ENCODE measurements around the gene P2RY12. TPM values are rescaled to one million over a fixed set of nuclear protein-coding genes. Genes with fewer than 3 reads are reported as not detected.

The P2RY12 gene
- not detected in 2 replicates for total RNA-seq (2014; rRNA removed; shearing (Covaris generic))
- not detected in 2 replicates for polyA plus RNA-seq (2014; cell fraction: nucleus; rRNA removed)

DNA sequence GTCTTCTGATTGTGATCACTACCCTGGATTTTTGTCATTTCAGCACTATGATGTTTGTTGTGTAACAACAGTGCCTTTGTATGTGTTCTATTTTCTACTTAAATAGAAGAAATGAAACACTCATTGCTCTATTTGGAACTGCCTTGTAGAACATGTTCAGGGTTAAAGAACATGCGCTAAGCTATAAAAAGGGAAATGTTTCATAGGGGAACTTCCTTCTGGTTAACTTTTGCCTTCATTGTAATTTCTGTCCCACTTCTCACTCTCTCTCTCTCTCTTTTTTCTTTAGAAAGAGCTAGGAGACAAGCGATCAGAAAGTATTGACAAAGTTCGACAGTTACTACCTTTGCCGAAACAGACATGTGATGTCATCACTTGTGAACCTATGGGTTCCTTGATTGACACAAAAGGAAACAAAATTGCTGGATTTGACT, at the start of gene P2RY12:
P2RY12 (minus strand) TSS at position 13 of the 434 bp plus-strand sequence. CDS start 45,908 bp downstream, outside the sequence.
- DNase-seq (ENCODE audit: extremely low read depth, low read depth), result no peak

DNA sequence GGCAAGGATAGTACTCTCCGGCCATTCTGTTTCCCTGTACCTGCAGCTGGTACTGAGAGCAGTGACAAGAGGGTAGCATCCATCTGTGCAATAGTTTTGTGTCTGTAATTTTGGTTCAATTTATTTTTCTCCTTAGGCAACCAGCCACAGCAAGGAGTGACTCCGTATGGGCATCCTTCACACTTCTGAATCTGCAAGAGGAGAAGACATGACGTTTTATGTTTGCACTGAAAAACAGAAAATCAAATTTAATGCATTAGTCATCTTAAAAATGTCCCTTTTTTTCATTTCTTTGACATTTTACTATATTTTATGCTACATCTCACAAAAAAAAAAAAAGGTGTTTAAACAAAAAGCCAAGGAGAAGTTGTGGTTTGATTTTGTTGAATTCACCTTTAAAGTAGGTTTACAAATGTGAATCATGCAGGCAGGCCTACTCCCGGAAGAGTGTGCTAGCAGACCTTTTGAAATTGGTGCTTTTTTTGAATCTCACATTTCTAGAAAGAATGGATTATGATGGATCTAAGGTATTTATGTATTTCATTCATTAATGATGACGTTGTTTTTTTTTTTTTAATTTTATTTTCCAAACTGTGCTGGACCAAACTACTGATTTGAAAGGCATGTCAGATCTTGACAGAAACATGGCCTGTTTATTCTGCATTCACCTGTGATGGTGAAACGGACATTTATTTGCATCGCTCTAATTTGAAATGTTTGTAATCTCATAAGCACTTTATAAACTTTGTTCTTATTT, 48.2 kb upstream of the P2RY12 start:
- no peak for DNase-seq (ENCODE audit: extremely low read depth, low read depth)

DNA sequence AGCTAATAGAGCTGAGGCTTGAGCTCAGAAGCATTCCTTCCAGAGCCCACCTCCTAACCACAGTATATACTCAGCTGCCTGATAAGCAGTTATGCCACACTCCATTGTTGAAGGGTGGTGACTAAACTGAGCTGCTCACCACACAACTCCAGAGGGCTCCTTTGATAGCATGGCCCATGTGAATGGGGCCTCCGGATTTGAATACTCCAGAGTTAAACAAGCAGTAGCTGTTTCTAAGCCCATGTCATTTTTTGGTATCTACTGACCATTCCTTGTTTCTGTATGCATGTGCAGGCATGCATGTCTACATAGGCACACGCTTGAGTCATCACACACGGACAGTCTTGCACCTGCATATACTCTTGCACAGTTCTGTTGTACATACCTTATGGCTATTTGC, 47.4 kb upstream of the P2RY12 start:
- DNase-seq (ENCODE audit: extremely low read depth, low read depth), result no peak

DNA sequence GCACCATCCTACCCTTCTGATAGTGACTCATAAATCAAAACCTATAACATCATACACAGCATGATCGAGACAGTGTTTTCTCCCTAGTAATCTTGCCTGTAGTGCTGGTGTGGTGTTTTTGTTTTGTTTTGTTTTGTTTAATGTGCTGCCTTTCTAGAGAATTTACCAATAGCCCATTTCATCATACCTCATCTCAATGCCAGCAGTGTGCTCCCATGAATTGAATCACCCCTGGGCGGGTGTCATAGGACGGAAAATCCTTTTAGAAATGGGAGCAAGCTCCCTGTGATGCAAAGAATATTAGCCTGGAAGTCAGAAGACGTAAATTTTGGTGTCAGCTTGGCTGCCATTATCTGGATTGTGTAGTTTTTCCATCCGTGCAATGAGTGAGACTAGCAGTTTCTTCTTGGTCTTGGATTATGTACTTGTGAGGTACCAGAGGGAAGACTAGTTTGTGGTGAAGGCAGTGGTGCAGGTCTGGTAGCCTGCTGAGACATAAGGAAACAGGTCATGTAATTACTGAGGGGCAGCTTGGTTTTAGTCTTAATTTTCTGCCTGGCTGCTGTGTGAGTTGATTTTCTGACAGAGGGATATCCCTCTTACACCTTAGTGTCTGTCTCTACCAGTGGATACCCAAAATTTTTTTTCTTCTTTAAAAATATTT, 46.4 kb upstream of the P2RY12 start:
- no peak for DNase-seq (ENCODE audit: extremely low read depth, low read depth)

DNA sequence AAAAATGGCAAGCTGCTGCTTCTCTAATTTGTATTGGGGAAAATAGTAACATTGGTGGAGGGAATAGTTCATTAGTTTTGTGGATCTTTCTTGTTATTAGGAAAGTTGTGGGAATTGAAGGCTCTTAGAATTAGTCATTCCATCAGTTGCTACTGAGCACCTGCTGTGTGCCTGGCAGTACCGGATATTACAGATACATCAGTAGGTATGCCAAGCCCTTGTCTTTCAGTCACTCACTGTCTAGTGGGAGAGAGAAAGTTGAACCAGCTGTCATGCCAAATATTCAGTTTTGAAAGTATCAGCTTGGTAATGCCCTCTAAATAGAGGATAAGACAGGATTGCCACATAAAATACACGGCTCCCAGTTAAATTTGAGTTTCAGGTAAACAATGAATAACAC, 43.8 kb upstream of the P2RY12 start:
- DNase-seq (ENCODE audit: extremely low read depth, low read depth), result no peak

DNA sequence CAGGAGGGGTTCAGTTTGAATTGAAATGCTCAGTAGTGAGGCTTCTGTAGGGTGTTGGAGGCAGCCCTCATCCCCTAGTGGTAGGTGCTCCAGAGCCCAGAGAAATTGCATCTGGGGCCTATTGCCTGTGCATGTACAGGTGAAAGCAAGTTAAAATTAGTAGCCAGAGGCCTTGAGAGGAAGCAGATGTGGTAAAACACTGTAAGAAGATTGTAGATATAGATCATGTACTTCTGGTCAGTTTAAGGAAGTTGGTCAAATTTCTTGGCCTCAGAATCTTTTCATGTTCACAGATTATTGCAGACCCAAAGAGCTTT, 41.7 kb upstream of the P2RY12 start:
- DNase-seq (ENCODE audit: extremely low read depth, low read depth), result no peak

DNA sequence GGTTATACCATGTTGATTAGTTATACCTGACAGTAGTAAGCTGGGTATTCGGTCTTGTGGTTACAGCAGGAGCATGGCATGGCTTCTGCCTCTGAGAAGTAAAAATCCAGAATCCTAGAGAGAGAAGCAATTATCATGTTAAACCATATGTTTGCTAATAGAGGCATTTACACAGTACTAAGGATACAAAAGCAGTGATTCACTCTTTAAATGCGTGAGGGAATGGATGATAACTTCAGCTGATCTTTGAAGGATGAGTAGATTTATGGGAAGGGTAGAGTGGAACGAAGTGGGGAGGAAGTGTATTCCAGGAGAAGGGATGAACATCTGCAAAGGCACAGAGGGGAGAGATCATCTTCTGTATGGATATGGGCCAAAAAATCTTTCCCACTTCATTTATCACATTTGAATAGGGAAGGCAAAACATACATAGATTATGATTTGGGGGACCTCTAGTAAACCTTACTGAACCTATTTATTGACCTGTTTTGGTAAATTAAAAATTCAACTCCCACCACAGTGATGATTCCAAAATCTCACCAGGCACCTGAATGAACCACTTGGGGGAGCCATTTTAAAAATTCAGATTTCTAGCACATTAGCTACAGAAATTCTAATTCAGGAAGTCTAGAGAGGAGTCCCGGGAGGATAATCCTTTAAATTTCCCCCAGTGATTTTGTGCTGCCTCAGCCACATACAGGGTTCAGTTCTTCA, 41.2 kb upstream of the P2RY12 start:
- no peak for DNase-seq (ENCODE audit: extremely low read depth, low read depth)

DNA sequence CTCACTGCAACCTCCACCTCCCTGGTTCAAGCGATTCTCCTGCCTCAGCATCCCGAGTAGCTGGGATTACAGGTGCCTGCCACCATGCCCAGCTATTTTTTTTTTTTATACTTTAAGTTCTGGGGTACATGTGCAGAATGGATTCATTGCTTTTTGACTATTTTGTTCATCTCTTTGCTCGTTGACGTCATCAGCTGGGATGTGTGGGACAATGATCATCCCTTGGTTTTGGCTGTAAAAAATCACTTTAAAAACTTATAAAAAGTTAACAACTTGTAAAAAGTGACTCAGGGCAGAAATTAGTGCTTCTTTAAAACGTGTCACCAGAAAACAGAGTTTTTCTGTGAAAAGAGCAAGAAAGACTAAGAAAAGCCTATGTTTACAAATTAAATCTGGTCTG, 38.5 kb upstream of the P2RY12 start:
- no peak for DNase-seq (ENCODE audit: extremely low read depth, low read depth)

DNA sequence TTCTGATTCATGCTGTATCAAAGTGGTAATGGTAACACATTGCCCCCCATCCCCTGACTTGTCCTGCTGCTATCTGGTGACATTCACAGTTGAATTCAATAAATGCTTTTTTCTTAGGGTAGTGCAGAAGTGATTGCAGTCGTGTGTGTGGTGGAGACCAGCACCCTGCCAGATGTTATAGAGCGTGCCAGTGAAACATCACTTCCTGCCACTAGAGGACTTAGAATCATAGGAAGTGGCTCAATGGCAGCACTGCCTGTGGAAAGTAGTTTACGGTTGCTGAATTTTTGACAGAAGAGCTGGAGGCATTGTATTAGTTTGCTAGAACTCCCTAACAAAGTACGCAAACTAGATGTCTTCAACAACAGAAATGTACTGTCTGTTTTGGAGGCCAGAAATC, 37.4 kb upstream of the P2RY12 start:
- DNase-seq (ENCODE audit: extremely low read depth, low read depth), result no peak

DNA sequence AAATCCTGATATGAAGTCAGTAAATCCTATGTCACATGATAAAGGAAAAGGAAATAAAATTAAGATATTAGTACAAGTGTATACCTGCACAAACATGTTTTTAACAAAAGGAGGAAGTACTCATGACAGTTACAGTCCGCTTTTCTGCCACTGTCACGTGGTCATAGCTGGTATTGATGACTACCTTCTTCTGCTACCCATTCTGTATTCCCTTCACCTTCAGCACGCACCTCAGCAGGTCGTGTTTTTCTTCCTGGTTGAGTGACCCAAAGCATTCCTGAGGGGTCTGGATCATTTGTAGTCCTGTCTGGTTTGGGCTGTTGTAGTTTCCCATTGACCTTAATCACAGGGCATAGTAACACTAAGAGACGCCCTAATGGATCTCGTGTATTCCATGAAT, 35.3 kb upstream of the P2RY12 start:
- no peak for DNase-seq (ENCODE audit: extremely low read depth, low read depth)

DNA sequence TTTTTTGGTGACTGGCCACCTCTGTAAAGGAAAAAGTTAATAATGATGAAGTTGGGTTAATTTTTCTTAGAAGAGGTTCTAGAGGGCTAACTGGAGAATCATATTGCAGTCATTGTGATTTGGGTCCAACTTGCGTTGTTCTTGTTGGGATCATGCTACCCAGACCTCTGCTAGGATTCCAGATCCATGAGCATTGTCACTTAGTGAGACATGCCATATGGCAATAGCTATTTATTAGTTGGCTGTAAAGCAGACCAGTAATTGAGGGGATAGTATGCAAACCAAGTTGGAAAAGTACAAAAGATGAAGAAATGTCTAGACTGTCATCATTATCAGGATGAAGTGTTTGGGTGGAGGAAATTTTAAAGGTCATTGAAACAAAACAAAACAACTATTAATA, 30.7 kb upstream of the P2RY12 start:
- DNase-seq (ENCODE audit: extremely low read depth, low read depth), result no peak

DNA sequence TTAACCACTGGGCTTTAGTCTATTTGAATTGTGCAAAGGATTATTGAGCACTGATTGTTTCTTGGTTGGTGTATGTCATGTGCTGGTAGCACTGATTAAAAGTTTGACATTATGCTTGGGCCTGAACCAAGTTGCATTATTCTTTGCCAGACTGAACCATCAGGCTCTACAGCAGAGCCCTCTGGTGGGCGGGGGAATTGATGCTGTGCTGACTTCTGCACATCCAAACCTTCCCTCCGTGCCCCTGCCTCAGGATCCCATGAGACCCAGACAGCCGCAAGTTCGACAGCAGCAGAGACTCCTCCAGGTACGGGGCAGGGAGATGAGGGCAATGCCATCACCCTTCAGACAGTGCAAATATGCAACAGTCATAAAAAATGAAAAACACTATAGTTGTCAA, 28.4 kb upstream of the P2RY12 start:
- no peak for DNase-seq (ENCODE audit: extremely low read depth, low read depth)

DNA sequence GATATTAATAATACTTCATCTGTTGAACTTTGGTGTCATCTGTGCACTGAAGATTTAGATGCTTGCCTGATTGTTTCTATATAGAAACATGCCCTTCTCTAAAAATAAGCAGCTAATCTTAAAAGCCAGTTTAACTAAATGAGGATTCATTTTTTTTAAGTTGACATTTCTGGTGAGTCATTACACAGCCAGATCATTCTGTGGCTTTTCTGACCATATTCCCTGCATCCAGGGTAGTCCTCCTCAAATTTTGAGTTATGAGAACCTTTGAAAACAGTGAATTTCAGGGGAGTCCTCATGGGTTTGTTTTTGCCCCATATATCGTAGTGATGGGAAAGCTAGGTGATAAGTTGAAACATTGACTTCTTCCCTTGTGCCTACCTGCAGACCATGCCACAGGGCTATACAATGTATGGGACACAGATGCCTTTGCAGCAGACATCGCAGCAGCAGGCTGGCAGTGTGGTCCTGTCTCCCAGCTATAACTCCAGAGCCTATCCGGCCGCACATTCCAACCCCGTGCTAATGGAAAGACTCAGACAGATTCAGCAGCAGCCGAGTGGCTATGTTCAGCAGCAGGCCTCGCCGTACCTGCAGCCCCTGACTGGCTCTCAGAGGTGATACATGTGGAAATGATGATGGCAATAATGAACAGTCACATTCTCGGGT, 26.5 kb upstream of the P2RY12 start:
- DNase-seq (ENCODE audit: extremely low read depth, low read depth), result no peak

DNA sequence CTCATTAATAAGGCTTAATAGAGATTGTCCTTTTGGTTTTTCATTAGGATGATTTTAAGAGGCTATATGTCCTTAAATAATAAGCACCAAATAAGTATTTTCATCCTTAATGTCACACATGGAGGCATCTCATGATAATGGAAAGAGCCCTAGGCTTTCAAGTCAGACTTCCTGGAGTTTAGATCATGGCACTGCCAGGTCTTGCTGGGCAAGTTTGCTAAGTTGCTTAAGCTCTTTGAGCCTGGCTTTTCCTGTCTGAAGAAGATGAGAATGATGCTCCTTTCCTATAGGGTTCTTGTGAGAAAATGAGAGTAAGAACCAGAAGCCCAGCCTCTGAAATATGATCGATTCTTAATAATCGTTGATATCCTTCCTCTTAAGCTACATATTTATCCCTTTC, 23.4 kb upstream of the P2RY12 start:
- no peak for DNase-seq (ENCODE audit: extremely low read depth, low read depth)

DNA sequence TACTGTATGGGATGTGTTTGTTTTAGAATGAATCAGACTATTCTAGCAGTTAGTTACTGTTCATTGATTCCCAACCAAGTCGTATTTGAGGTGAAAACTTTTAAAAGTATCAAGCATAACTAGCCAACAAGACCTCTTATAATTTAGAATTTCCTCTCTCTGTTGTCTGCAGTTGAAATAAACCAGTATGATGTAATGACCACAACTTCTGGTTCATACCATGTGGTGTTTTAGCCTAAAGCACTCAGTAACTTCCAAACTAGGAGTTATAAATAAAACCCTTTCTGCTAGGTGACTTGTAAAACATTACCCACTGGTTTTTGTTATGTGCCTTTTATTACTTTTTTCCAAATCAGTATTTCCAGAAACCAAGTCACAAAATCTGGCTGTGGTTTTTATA, 19.8 kb upstream of the P2RY12 start:
- DNase-seq (ENCODE audit: extremely low read depth, low read depth), result no peak

DNA sequence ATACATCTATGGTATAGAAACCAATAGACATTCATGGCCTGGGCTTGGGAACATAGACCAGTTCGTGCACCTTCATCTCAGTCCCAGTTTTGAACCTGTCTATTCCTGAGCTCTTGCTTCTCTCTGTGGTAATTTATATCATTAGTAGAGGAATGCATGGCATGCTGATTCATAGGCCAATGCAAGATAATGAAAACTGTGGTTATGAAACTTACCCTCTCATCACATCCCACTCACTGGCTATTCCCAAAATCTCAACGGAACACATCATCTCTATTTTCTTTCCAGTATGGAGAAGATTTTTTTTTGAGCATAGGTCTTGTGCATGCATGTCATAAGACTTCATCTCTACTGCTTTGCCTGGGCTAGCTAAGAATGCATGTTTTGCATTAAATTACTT, 18.7 kb upstream of the P2RY12 start:
- no peak for DNase-seq (ENCODE audit: extremely low read depth, low read depth)

DNA sequence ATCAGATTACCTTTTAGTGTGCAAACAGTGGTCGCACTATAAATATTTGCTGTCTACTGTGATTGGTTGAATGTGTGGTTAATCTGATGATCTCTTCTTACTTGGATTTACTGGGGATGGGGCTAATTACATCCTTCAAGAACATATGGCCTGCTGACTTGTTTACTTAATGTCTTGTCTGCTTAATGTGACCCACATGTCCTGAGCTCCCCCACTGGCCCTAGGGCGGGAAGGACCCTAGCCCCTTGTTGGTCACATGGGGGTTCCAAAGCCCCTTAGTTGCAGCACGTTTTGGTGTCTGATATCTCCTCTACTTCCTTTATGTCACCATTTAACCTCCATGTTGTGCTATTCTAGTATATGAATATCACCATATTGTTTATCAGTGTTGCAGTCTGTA, 17.8 kb upstream of the P2RY12 start:
- DNase-seq (ENCODE audit: extremely low read depth, low read depth), result no peak

DNA sequence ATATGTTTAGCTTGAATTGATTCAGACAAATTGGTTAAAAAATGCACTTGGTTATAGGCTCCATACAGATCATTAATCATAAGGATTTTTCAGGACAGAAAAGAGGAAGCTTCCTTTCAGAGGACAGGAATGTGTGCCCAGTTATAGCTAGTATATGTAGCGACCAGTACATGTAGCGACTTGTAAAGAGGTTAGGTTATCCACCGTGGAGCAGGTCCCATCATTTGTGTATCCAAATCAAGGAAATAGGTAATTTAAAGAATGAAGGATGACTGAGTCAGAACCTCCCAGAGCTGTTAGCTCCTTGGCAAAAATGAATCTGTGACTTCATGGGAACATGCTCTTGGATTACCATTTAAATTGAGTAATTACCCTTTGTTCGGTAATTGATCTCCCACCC, 15.8 kb upstream of the P2RY12 start:
- DNase-seq (ENCODE audit: extremely low read depth, low read depth), result no peak

DNA sequence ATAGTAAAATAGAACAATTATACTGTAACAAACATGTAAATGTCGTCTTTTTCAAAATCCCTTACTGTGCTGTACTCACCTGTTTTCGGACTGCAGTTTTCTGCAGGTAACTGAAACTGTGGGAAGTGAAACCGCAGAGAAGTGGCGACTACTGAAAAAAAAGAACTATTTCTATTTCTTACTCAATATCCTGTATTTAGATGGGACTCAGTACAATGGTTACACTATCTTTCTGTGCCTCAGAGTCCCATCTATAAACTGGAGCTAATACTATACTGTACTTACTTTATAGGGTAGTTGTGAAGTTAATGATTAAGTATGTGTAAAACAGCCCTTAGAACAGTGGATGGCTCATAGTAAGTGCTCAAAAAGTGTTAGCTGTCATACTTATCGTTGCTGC, 14.3 kb upstream of the P2RY12 start:
- DNase-seq (ENCODE audit: extremely low read depth, low read depth), result no peak

DNA sequence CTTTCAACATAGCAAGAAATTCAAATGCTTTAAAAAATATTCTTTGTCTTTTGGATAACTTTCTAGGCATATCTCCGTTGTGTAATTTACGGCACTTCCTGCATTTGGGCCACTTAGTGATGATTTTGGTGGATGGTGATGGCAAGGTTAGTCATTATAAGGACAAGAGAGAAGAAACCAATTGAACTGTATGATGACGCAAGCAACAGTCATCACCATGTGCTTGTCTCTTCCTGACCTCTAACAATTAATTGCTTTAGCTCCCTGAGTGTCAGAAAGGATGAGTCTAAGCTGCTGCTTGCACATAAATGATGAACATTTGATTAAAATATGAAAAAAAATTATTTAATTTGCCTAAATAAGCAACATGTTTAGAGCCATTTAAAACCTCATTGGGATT, 11.3 kb upstream of the P2RY12 start:
- no peak for DNase-seq (ENCODE audit: extremely low read depth, low read depth)

DNA sequence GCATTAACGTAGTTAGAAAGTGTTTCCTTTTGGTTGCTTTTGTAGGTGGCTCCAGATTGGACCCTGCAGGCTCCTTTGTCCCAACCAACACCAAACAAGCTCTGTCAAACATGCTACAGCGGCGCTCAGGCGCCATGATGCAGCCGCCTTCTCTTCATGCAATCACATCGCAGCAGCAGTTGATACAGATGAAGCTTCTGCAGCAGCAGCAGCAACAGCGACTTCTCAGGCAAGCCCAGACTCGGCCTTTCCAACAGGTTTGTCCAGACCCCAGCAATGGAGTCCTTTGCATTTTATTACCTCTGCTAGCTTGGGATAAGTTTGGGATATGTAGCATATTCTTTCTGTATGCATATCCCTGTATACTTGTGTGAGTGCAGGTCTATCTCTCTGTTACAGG, 10.1 kb upstream of the P2RY12 start:
- DNase-seq (ENCODE audit: extremely low read depth, low read depth), result no peak

All from NCI-H460 (cell line).